ENCODE results near the gene NRXN3.

NRXN3 gene

GRCh38 chr14:79557309-79557708 lies 1387.1 kb downstream of the NRXN3 start:
- no peak overlapping the region for H3K4me3 ChIP-seq (ENCODE audit: low read depth, low read length)
- no peak for TF ChIP-seq CTCF (IDR thresholded peaks at IDR 0.05; ENCODE audit: low read depth, low read length)

GRCh38 chr14:79562185-79562584 lies 1392.0 kb downstream of the NRXN3 start:
- no peak overlapping the region for H3K4me3 ChIP-seq (ENCODE audit: low read depth, low read length)
- no peak for TF ChIP-seq CTCF (IDR thresholded peaks at IDR 0.05; ENCODE audit: low read depth, low read length)

- TF ChIP-seq CTCF (IDR thresholded peaks at IDR 0.05; ENCODE audit: low read depth, low read length) = no peak
- no peak overlapping the region for H3K4me3 ChIP-seq (ENCODE audit: low read depth, low read length)
Measured at GRCh38 chr14:79564371-79564770, 1394.2 kb downstream of the NRXN3 start.

- TF ChIP-seq CTCF (IDR thresholded peaks at IDR 0.05; ENCODE audit: low read depth, low read length) = no peak
- no peak overlapping the region for H3K4me3 ChIP-seq (ENCODE audit: low read depth, low read length)
Measured at GRCh38 chr14:79567306-79567705, 1397.1 kb downstream of the NRXN3 start.

- H3K4me3 ChIP-seq (ENCODE audit: low read depth, low read length) = no peak overlapping the region
Measured at GRCh38 chr14:79568594-79568993, 1398.4 kb downstream of the NRXN3 start.

GRCh38 chr14:79569072-79569471 lies 1398.9 kb downstream of the NRXN3 start:
- H3K4me3 ChIP-seq (ENCODE audit: low read depth, low read length) = no peak overlapping the region
- TF ChIP-seq CTCF (IDR thresholded peaks at IDR 0.05; ENCODE audit: low read depth, low read length) = no peak

More at GRCh38 chr14:79568594-79568993, 1398.4 kb downstream of the NRXN3 start:
- no peak for TF ChIP-seq CTCF (IDR thresholded peaks at IDR 0.05; ENCODE audit: low read depth, low read length)

GRCh38 chr14:79570648-79571047 lies 1400.5 kb downstream of the NRXN3 start:
- TF ChIP-seq CTCF (IDR thresholded peaks at IDR 0.05; ENCODE audit: low read depth, low read length) = no peak
- H3K4me3 ChIP-seq (ENCODE audit: low read depth, low read length) = no peak overlapping the region

Data from WI38 (cell line).